Mucosa of descending colon (tissue), 3 donors: ENCODE measurements around the gene TPM2. TPM values are rescaled to one million over a fixed set of nuclear protein-coding genes. Genes with fewer than 3 reads are reported as not detected.
"Not testable (repeated sequence)": the region's sequence is repeated elsewhere in the genome, so short reads cannot be mapped to it uniquely, and the experiment has no call there.

Experiments
- ATAC-seq: fragments of 200-7000 bp; cut with Tn5 transposase; one replicate; pipeline ENCODE4 v1.9.1; 2020; ENCODE audit warnings: mild to moderate bottlenecking, moderate library complexity
- DNase-seq, 3 donors: peaks; one replicate each; pipeline ENCODE4 v3.0.0-alpha.2; 2020
- H3K36me3 ChIP-seq: fragments of 200-600 bp; one replicate; pipeline ENCODE4 v1.8.0; 2021; ENCODE audit warnings: low read depth, mild to moderate bottlenecking
- H3K4me1 ChIP-seq: fragments of 200-600 bp; one replicate; pipeline ENCODE4 v1.8.0; 2021; ENCODE audit warnings: low read depth, mild to moderate bottlenecking
- H3K4me3 ChIP-seq: fragments of 200-600 bp; one replicate; pipeline ENCODE4 v1.8.0; 2021; ENCODE audit warnings: mild to moderate bottlenecking
- H3K9me3 ChIP-seq: fragments of 200-600 bp; one replicate; pipeline ENCODE4 v1.8.0; 2021; ENCODE audit warnings: mild to moderate bottlenecking
- intact Hi-C, 2 donors: fragments of 100-400 bp; cut with DNase I in 1 of 2; cut with micrococcal nuclease in 1 of 2; formaldehyde crosslinking; loops; one replicate each; pipeline versions ENCODE4 v1.11.0 to v1.11.1; 2022; cut with DNase I, micrococcal nuclease
- microRNA-seq: library from miRNA; unstranded; fragments of <30 nt; microRNA quantifications from one replicate; pipeline ENCODE4, GENCODE V29; 2019
- total RNA-seq, 3 donors: library from RNA; stranded (reverse); fragmentation: NEBNext Ultra II Directional in 2 of 3; extraction: Animal tissue kit (Norgen Biotek cat#: 25700) in 2 of 3; gene quantifications; one replicate each; pipeline versions ENCODE4 v1.2.1 to v1.2.4, GENCODE V29; 2021 to 2023
- TF ChIP-seq, protein P1 (sequence below): fragments of 200-600 bp; IDR thresholded peaks from one replicate; pipeline ENCODE4 v1.8.0; 2022; ENCODE audit warnings: antibody characterized with exemption, mild to moderate bottlenecking
- donor health status: DM: no; HTN: no; CAD: no; lungs with moderate emphysema.
- donor health status: DM: no; HTN: no; CAD: no.
- donor health status: DM: no; HTN: yes; CAD: no.

Gene TPM2
- total RNA-seq, 3 donors from 2014 or later: 45.3 to 1,899 (median 152) TPM

GRCh38 chr9:35639631-35640030, 50.1 kb downstream of the TPM2 start:
- TF ChIP-seq, protein P1, sequence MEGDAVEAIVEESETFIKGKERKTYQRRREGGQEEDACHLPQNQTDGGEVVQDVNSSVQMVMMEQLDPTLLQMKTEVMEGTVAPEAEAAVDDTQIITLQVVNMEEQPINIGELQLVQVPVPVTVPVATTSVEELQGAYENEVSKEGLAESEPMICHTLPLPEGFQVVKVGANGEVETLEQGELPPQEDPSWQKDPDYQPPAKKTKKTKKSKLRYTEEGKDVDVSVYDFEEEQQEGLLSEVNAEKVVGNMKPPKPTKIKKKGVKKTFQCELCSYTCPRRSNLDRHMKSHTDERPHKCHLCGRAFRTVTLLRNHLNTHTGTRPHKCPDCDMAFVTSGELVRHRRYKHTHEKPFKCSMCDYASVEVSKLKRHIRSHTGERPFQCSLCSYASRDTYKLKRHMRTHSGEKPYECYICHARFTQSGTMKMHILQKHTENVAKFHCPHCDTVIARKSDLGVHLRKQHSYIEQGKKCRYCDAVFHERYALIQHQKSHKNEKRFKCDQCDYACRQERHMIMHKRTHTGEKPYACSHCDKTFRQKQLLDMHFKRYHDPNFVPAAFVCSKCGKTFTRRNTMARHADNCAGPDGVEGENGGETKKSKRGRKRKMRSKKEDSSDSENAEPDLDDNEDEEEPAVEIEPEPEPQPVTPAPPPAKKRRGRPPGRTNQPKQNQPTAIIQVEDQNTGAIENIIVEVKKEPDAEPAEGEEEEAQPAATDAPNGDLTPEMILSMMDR: no peak
- ATAC-seq: no peak

DNA sequence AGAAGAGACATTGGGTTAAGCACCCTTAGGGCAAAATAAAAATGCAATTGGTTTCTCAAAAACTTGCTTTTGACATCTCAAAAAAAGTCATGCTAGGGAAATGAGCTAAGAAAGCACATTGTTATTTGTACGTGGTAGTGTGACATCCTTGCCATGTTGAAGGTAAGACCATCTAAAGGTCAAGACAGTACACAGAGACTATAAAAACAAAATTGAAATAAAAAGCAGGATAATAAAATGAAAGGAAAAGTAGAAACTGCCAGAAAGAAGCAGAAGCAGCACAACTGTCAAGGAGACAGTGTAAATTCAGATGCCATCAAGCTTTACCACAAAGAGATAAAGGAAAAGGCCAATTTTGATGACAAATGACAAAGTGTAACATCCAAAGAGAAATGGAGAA, 50.5 kb downstream of the TPM2 start:
- intact Hi-C loops, DNase-seq, H3K9me3 ChIP-seq, H3K4me1 ChIP-seq, H3K4me3 ChIP-seq, H3K36me3 ChIP-seq, ATAC-seq: not testable (repeated sequence)

More at GRCh38 chr9:35639631-35640030, 50.1 kb downstream of the TPM2 start:
- intact Hi-C loops: loop anchor here in 1 of 2 donors (10.0 kb wide), 1 partner anchor 65 kb away; no protein-coding TSS in a partner anchor
- H3K4me3 ChIP-seq: no peak overlapping the region
- no peaks in the 10 kb centered on the region for H3K36me3 ChIP-seq
- DNase-seq: no peak
- no peaks in the 10 kb centered on the region for H3K9me3 ChIP-seq
- no peaks in the 10 kb centered on the region for H3K4me1 ChIP-seq

DNA sequence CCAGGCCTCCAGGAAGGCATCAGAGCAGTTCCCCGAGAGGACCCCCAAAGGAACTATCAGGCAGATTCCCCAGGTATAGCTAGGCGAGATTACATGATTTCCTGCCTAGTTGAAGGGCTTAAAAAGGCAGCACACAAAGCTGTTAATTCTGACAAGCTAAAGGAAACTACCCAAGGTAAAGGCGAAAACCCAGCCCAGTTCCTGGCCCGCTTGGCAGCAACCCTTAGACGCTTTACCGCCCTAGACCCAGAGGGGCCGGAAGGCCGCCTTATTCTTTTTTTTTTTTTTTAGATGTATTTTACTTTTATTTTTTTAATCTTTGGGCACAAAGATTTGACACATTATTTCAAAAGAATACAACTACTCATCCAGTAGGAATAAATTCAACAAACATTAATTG, 51.0 kb downstream of the TPM2 start:
- ATAC-seq, H3K9me3 ChIP-seq, DNase-seq, H3K36me3 ChIP-seq, H3K4me1 ChIP-seq, H3K4me3 ChIP-seq, intact Hi-C loops: not testable (repeated sequence)

GRCh38 chr9:35637427-35637955, 52.2 kb downstream of the TPM2 start:
- H3K9me3 ChIP-seq, H3K4me3 ChIP-seq, H3K36me3 ChIP-seq, ATAC-seq, DNase-seq, intact Hi-C loops, H3K4me1 ChIP-seq: not testable (repeated sequence)

DNA sequence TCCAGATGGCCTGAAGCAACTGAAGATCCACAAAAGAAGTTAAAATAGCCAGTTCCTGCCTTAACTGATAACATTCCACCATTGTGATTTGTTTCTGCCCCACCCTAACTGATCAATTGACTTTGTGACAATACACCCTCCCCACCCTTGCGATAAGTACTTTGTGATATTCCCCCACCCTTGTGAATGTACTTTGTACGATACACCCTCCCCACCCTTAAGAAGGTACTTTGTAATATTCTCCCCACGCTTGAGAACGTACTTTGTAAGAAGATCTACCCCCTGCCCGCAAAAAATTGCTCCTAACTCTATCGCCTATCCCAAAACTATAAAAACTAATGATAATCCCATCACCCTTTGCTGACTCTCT, 52.9 kb downstream of the TPM2 start:
- ATAC-seq, intact Hi-C loops, H3K36me3 ChIP-seq, DNase-seq, H3K9me3 ChIP-seq, H3K4me1 ChIP-seq, H3K4me3 ChIP-seq: not testable (repeated sequence)

DNA sequence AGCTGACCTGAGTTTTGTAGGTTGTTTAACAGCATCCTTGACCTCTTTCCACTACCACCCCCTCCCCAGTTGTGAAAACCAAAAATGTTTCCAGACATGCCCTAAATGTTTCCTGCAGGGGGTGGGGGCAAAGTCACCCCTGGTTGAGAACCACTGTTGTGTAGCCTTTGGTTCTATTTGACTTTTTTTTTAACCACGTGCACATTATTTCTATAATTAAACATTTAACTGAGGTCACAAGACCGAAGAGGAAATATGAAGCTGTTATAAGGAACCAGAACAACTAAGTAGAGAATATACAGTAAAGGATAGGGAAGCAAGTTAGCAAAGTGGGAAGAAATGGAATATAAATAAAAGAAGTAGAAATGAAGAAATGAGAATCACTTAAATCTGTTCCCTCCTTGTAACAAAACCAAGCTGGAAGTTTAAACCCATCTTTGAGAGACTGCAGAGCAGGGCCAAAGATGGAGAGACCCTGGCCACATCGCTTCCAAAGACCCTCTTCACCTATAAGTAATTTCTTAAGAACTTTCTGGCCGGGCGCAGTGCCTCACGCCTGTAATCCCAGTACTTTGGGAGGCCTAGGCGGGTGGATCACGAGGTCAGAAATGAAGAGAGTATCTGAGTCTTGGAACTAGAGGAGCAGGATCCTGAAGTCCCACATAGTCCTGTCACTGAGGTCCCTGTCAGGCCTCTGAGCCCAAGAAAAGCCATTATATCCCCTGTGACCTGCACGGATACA, 53.4 kb downstream of the TPM2 start:
- Histone ChIP-seq H3K4me1 (no peaks in the 10 kb centered on the region), H3K9me3 (no peaks in the 10 kb centered on the region), H3K36me3 (no peaks in the 10 kb centered on the region), H3K4me3 (no peak overlapping the region)
- no peak for DNase-seq
- intact Hi-C loops: no loop called here
- peak; percentile 46 for ATAC-seq
- TF ChIP-seq, protein P1: no peak

- no peak overlapping the region for H3K4me3 ChIP-seq
- intact Hi-C loops: no loop called here
- TF ChIP-seq, protein P1: no peak
- no peaks in the 10 kb centered on the region for H3K4me1 ChIP-seq
- DNase-seq: no peak
- H3K36me3 ChIP-seq: no peaks in the 10 kb centered on the region
- no peak for ATAC-seq
- no peaks in the 10 kb centered on the region for H3K9me3 ChIP-seq
Measured at GRCh38 chr9:35635730-35636129, 54.0 kb downstream of the TPM2 start.

Small RNA genes within 50 kb of the gene (microRNA-seq; reads per million reads assigned to microRNA genes)
- gene MIR6852 (not detected), gene MIR6853 (not detected)

Other genes starting within 250 kb of the TPM2 start
- gene RUSC2, start 199.8 kb downstream of the TPM2 start, total RNA-seq: 10 to 100 TPM in 1 of 3 donors, 1 to 10 TPM in 2; 1.6 to 60.5 (median 6.6) TPM
- gene TESK1, start 84.7 kb downstream of the TPM2 start, total RNA-seq: 10 to 100 TPM; 35.8 to 71.9 (median 41.8) TPM
- gene CD72, start 71.5 kb downstream of the TPM2 start, total RNA-seq: 1 to 10 TPM; 1.6 to 3.0 (median 1.6) TPM
- 1 to 10 TPM; 1.2 to 3.3 (median 1.9) TPM for gene SIT1, start 39.0 kb downstream of the TPM2 start, total RNA-seq
- over 10,000 TPM in 2 of 3 donors, 1,000 to 10,000 TPM in 1; 9,213 to 30,268 (median 19,463) TPM for gene RMRP, start 31.9 kb downstream of the TPM2 start, total RNA-seq
- gene CCDC107, start 31.6 kb downstream of the TPM2 start, total RNA-seq: 10 to 100 TPM; 25.2 to 55.8 (median 35.8) TPM
- gene ARHGEF39, start 24.7 kb downstream of the TPM2 start, total RNA-seq: 10 to 100 TPM in 1 of 3 donors, 1 to 10 TPM in 2; 2.6 to 10.3 (median 6.4) TPM
- 1 to 10 TPM in 1 of 3 donors, under 1 TPM in 1, not detected in 1; 0.61 to 1.7 TPM for gene CA9, start 16.0 kb downstream of the TPM2 start, total RNA-seq
- gene TLN1, start 42.3 kb upstream of the TPM2 start, total RNA-seq: 100 to 1,000 TPM; 154 to 720 (median 189) TPM
- 10 to 100 TPM; 28.2 to 47.7 (median 34.3) TPM for gene CREB3, start 42.7 kb upstream of the TPM2 start, total RNA-seq
- gene GBA2, start 59.3 kb upstream of the TPM2 start, total RNA-seq: 100 to 1,000 TPM; 157 to 285 (median 223) TPM
- 10 to 100 TPM; 46.5 to 55.7 (median 55.7) TPM for gene RGP1, start 59.4 kb upstream of the TPM2 start, total RNA-seq
- under 1 TPM in 1 of 3 donors, not detected in 2; 0.48 TPM for gene MSMP, start 64.4 kb upstream of the TPM2 start, total RNA-seq
- 10 to 100 TPM in 2 of 3 donors, 1 to 10 TPM in 1; 8.8 to 31.8 (median 12.0) TPM for gene NPR2, start 101.7 kb upstream of the TPM2 start, total RNA-seq
- gene SPAG8, start 122.3 kb upstream of the TPM2 start, total RNA-seq: 1 to 10 TPM in 1 of 3 donors, under 1 TPM in 2; 0.84 to 2.5 (median 0.92) TPM
- gene HINT2, start 125.1 kb upstream of the TPM2 start, total RNA-seq: 10 to 100 TPM; 38.9 to 68.6 (median 54.6) TPM
- gene FAM221B, start 138.8 kb upstream of the TPM2 start, total RNA-seq: under 1 TPM in 2 of 3 donors, not detected in 1; 0.41 to 0.43 TPM
- gene TMEM8B, start 139.3 kb upstream of the TPM2 start, total RNA-seq: 10 to 100 TPM; 12.4 to 22.8 (median 18.9) TPM
- gene OR13J1, start 180.5 kb upstream of the TPM2 start, total RNA-seq: not detected
- gene HRCT1, start 216.3 kb upstream of the TPM2 start, total RNA-seq: 100 to 1,000 TPM in 1 of 3 donors, 10 to 100 TPM in 2; 24.8 to 161 (median 82.1) TPM
- gene SPAAR, start 219.6 kb upstream of the TPM2 start, total RNA-seq: 1 to 10 TPM; 2.0 to 2.9 (median 2.0) TPM